ENCODE data around the gene ATG5.

Gene ATG5

GRCh38 chr6:106318061-106318460 lies 7.5 kb downstream of the ATG5 start:
- no peak for DNase-seq

DNA sequence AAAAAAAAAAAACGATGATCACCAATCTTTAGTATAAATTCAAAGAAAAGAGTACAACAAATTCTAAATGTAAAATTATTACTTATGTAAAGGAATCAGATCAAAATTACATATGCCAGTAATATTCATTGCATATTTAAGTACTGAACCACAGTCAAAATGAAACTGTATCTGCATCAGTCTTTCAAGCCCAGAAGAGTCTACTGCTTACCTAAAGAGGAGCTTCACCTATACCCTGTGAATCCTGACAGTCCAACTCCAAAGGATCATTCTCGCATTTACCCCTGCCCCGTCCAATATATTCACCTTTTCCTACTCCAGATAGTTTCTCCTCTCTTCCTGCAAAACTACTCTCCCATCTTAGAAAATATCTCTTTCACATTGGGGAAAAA lies 9.2 kb downstream of the ATG5 start:
- DNase-seq = no peak
- intact Hi-C loops (cut with DNase I) = no loop called here

More at GRCh38 chr6:106318061-106318460, 7.5 kb downstream of the ATG5 start:
- intact Hi-C loops (cut with DNase I) = no loop called here

- intact Hi-C loops (cut with DNase I) = no loop called here
- DNase-seq = no peak
Measured at GRCh38 chr6:106315765-106316374, 9.7 kb downstream of the ATG5 start.

GRCh38 chr6:106309766-106310373 lies 15.7 kb downstream of the ATG5 start:
- no peak for DNase-seq
- intact Hi-C loops (cut with DNase I) = no loop called here

DNA sequence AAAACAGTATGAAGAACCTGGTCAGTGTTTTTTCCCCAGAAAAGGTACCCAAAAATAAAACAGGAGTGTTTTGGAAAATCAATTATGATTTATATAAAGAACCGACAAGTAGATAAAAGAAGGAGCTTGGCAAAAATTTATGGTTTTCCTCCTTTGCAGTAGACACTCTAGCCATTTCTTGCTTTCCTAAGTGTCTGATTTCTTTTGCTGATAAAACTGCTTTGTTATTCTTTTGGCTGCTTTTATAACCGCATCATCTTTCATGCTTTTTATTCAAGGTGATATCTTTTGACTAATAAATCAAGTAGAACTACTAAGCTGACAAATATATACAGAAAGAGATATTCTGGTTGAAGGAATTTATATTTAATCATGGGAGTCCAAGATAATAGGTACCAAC lies 16.6 kb downstream of the ATG5 start:
- intact Hi-C loops (cut with DNase I) = no loop called here
- no peak for DNase-seq

DNA sequence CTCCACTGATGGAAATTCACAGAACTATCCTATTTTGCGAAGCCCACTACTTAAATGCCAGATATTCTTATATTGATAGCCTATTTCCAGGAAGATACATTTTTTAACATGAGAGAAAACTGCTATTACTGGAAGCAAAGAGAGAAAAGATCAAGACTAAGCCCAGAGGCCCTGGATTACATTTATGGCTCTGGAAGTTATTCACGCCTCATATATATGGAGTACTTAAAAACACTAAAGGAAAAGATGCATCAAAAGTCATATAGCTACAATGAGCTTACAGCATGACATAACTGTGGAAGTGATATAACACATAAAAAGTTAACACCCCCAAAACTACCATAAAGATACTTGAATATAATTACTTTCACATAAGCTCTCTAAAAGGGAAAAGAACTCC lies 19.8 kb downstream of the ATG5 start:
- no peak for DNase-seq
- intact Hi-C loops (cut with DNase I) = no loop called here

DNA sequence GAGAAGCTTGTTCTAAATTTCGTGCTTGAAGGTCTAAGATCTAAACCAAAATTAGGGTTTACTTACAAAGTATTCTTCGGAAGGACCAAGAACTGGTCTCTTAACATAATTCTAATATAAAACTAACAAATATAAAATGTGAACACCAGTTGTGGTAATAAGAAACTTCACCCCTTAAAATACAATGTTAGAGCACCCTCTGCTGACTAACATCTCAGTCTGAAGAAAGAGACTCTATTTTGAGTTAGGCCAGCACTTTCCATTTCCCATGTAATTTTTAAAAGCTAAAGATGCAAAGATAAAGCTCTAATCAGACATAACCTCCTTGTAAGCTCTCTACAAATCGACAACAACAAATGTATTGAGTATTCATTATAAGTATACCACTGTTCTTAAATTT lies 24.6 kb downstream of the ATG5 start:
- intact Hi-C loops (cut with DNase I) = no loop called here
- peak in 1 of 42 donors; percentile 26 for DNase-seq

DNA sequence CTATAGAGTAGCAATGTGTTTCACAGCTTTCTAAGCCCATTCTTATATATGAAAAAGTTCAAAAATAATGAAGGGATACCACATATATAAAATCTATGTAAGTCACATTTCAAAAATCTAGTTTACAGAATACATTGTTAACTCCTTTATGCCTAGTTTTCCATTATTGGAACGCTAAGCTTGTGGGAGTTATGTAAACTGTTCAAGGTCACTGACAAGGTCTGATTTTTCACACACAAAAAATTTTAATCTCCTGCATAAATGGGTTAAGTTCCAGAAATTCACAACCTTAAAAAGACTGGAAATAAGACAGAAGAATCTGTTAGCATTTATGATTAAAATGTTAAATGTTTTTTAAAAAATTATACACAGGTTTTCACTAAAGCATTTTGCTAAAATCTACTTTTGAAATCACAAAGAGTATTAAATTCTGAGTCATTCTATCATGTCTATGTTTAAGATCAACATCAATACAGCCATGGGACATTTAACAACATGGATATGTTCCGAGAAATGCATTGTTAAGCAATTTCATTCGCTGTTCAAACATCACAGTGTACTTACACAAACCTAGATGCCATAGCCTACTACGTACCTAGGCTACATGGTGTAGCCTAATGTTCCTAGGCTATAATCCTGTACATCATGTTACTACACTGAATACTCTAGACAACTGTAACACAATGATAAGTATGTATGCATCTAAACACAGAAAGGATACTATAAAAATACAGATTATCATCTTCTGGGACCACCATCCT lies 25.4 kb downstream of the ATG5 start:
- DNase-seq = no peak
- intact Hi-C loops (cut with DNase I) = no loop called here

DNA sequence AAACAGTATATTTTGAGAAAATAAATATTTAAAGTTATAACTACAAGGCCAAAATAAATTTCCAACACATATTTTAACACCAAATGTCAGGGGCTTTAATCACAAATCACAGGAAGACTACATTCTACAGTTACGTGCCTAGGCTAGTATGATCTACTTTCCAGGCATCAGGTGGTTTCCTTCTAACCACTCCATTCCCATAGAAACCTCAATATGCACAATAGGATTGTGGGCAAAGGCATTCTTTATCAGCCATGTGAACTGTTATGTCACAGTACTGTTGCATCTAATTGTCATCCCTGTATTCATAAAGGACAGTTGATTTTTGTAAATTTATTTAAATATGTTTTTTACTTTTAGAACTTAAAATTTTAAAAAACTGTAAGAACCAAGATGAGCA lies 32.4 kb downstream of the ATG5 start:
- DNase-seq = no peak
- intact Hi-C loops (cut with DNase I) = no loop called here

DNA sequence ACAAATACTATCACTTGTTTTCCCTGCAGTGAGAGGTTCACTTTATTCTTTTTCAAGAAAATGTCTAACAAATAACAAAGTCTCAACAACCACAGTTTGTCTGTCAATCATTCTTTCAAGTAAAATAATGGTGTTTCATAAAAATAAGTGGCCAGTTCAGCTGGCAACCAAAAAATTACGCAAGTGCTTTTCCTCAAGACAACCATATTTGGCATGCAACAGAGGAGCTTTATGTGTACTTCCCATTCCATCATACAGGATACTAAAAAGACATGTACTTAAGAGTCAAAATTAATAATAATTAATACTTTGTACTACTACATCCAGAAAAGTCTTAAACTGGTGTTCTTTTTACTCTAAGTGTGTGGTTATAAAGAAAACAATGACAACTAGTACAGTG lies 34.6 kb downstream of the ATG5 start:
- intact Hi-C loops (cut with DNase I) = no loop called here
- no peak for DNase-seq

- DNase-seq = no peak
- intact Hi-C loops (cut with DNase I) = no loop called here
Measured at GRCh38 chr6:106290032-106290431, 35.5 kb downstream of the ATG5 start.

- no peak for DNase-seq
- intact Hi-C loops (cut with DNase I) = no loop called here
Measured at GRCh38 chr6:106287215-106287614, 38.3 kb downstream of the ATG5 start.

GRCh38 chr6:106286746-106287145 lies 38.8 kb downstream of the ATG5 start:
- no peak for DNase-seq
- intact Hi-C loops (cut with DNase I) = no loop called here

- no peak for DNase-seq
- intact Hi-C loops (cut with DNase I) = no loop called here
Measured at GRCh38 chr6:106283481-106283880, 42.1 kb downstream of the ATG5 start.

- intact Hi-C loops (cut with DNase I) = no loop called here
- no peak for DNase-seq
Measured at GRCh38 chr6:106281661-106282060, 43.9 kb downstream of the ATG5 start.

GRCh38 chr6:106281088-106281487 lies 44.5 kb downstream of the ATG5 start:
- intact Hi-C loops (cut with DNase I) = no loop called here
- DNase-seq = no peak

DNA sequence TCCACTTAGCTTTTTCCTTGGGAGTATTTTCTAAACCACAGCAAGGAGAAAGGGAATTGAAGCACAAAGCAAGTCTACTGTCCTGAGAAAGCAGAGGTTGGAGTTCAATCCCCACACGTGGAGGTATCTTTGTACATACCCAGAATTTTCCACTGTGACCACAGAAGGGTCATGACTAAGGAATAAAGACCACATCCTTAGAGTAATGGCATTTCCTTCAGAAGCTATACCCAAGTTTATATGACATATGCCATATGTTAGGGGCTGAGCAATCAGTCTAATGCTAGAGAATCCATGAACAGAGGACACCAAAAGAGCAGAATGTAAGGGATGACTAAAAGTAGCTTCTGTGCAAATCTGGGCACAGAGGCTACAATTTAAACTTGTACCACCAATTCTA lies 46.4 kb downstream of the ATG5 start:
- intact Hi-C loops (cut with DNase I) = no loop called here
- DNase-seq = no peak

DNA sequence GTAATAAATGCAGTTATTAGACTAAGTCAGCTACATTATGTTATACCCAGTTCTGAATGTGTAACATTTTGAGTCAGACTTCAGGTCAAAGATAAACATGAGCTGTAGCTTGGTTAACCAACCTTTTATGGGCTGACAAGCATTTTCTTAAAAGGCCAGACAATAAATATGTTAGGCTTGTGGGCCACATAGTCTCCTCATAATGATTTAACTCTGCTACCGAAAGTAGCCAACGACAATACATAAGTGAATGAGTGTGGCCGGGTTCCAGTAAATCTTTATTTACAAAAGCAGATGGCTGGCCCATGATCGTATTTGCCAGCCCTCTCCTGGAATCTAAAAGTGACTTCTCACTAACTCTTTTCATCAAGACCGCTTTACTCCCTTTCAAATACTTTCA lies 49.9 kb downstream of the ATG5 start:
- no peak for DNase-seq
- intact Hi-C loops (cut with DNase I) = no loop called here

- intact Hi-C loops (cut with DNase I) = no loop called here
- no peak for DNase-seq
Measured at GRCh38 chr6:106273087-106273486, 52.5 kb downstream of the ATG5 start.

GRCh38 chr6:106272287-106272686 lies 53.3 kb downstream of the ATG5 start:
- intact Hi-C loops (cut with DNase I) = no loop called here
- DNase-seq = no peak

DNA sequence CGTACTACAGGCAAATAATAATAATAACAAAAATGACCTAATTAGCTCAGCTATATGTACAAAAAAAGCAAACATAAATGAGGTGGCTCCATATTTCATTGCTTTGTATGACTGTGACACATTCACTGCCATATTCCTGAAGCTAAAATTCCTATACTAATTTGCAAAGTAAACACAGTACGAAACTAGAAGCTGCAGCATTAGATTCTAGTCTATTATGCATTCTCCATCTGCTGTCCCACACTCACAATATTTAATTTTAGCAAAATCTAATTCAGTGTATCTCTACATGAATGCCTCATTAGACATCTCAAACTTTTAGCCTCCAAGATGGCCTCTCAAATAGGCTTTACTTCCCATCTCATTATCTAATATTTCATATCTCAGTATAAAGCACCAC lies 55.1 kb downstream of the ATG5 start:
- intact Hi-C loops (cut with DNase I) = no loop called here
- DNase-seq = no peak
